ENCODE results near the gene MRPL36.

Gene MRPL36

GRCh38 chr5:1771149-1772065 lies 28.2 kb downstream of the MRPL36 start:
- no peak for DNase-seq
- Histone ChIP-seq H3K4me2 (ENCODE audit: low read length, poor library complexity, severe bottlenecking) (no peak overlapping the region), H2BK5ac (ENCODE audit: low read depth, low read length, poor library complexity, severe bottlenecking) (no peak overlapping the region), H3K79me1 (replicated peaks; ENCODE audit: low read length, poor library complexity, severe bottlenecking) (no peaks in the 10 kb centered on the region), H4K91ac (ENCODE audit: low read length) (no peak overlapping the region), H3K9ac (ENCODE audit: low read length) (no peak overlapping the region), H3K27me3 (ENCODE audit: control insufficient read depth in 1 of 2, insufficient read depth in 1 of 2, low read length in 2 of 2) (peaks cover 31 to 36% of the 10 kb centered on the region in 2 experiments), H3K27ac (ENCODE audit: low read length, poor library complexity, severe bottlenecking) (no peak overlapping the region), H3K18ac (ENCODE audit: low read depth in 1 of 2, low read length in 2 of 2) (no peak overlapping the region), H2BK12ac (ENCODE audit: low read length in 2 of 2) (no peak overlapping the region), H4K8ac (ENCODE audit: low read length) (no peak overlapping the region), H2AFZ (ENCODE audit: low read depth, low read length) (no peak overlapping the region), H3K23ac (ENCODE audit: low read length in 2 of 2) (no peak overlapping the region), H3K4ac (ENCODE audit: low read depth in 1 of 2, low read length in 2 of 2) (no peak overlapping the region), H2BK15ac (ENCODE audit: low read depth, poor library complexity, severe bottlenecking) (no peak overlapping the region), H2AK5ac (ENCODE audit: low read length, severe bottlenecking) (no peak overlapping the region), H3K9me3 (ENCODE audit: control insufficient read depth, low read length) (no peaks in the 10 kb centered on the region), H2BK120ac (ENCODE audit: low read depth, low read length) (no peak overlapping the region), H3K14ac (ENCODE audit: low read length in 2 of 2) (no peak overlapping the region), H3K4me3 (ENCODE audit: insufficient read depth in 1 of 2, low read depth in 1 of 2, low read length in 2 of 2) (no peak overlapping the region), H3K36me3 (ENCODE audit: control insufficient read depth in 1 of 2, insufficient read depth in 2 of 2, low read depth in 1 of 2, low read length in 2 of 2) (no peaks in the 10 kb centered on the region), H3K4me1 (ENCODE audit: control insufficient read depth, insufficient read depth, low read depth, low read length) (peaks cover 1% of the 10 kb centered on the region)
- WGBS: 84% methylated on average over 20 of the region's 20 CpGs

- H3K9me3 ChIP-seq (ENCODE audit: control insufficient read depth, low read length): no peaks in the 10 kb centered on the region
- H3K27ac ChIP-seq (ENCODE audit: low read length, poor library complexity, severe bottlenecking): no peak overlapping the region
- H4K8ac ChIP-seq (ENCODE audit: low read length): no peak overlapping the region
- no peak overlapping the region for H4K91ac ChIP-seq (ENCODE audit: low read length)
- no peak overlapping the region for H2AK5ac ChIP-seq (ENCODE audit: low read length, severe bottlenecking)
- no peak overlapping the region for H2BK5ac ChIP-seq (ENCODE audit: low read depth, low read length, poor library complexity, severe bottlenecking)
- no peaks in the 10 kb centered on the region for H3K79me1 ChIP-seq (replicated peaks; ENCODE audit: low read length, poor library complexity, severe bottlenecking)
- no peak overlapping the region for H3K18ac ChIP-seq (ENCODE audit: low read depth in 1 of 2, low read length in 2 of 2)
- H3K23ac ChIP-seq (ENCODE audit: low read length in 2 of 2): no peak overlapping the region
- no peak for DNase-seq
- H2BK12ac ChIP-seq (ENCODE audit: low read length in 2 of 2): no peak overlapping the region
- H2BK120ac ChIP-seq (ENCODE audit: low read depth, low read length): no peak overlapping the region
- peaks cover 1% of the 10 kb centered on the region for H3K4me1 ChIP-seq (ENCODE audit: control insufficient read depth, insufficient read depth, low read depth, low read length)
- H3K14ac ChIP-seq (ENCODE audit: low read length in 2 of 2): no peak overlapping the region
- 80% methylated on average over 6 of the region's 6 CpGs for WGBS
- no peaks in the 10 kb centered on the region for H3K36me3 ChIP-seq (ENCODE audit: control insufficient read depth in 1 of 2, insufficient read depth in 2 of 2, low read depth in 1 of 2, low read length in 2 of 2)
- H2AFZ ChIP-seq (ENCODE audit: low read depth, low read length): no peak overlapping the region
- peaks cover 33 to 43% of the 10 kb centered on the region in 2 experiments for H3K27me3 ChIP-seq (ENCODE audit: control insufficient read depth in 1 of 2, insufficient read depth in 1 of 2, low read length in 2 of 2)
- H3K9ac ChIP-seq (ENCODE audit: low read length): no peak overlapping the region
- no peak overlapping the region for H2BK15ac ChIP-seq (ENCODE audit: low read depth, poor library complexity, severe bottlenecking)
- no peak overlapping the region for H3K4ac ChIP-seq (ENCODE audit: low read depth in 1 of 2, low read length in 2 of 2)
- H3K4me3 ChIP-seq (ENCODE audit: insufficient read depth in 1 of 2, low read depth in 1 of 2, low read length in 2 of 2): no peak overlapping the region
- H3K4me2 ChIP-seq (ENCODE audit: low read length, poor library complexity, severe bottlenecking): no peak overlapping the region
These were observed 29.2 kb downstream of the MRPL36 start for GRCh38 chr5:1770443-1770802.

- Histone ChIP-seq H4K91ac (ENCODE audit: low read length) (no peak overlapping the region), H3K27ac (ENCODE audit: low read length, poor library complexity, severe bottlenecking) (no peak overlapping the region)
These were observed 29.7 kb downstream of the MRPL36 start for GRCh38 chr5:1769752-1770442.

GRCh38 chr5:1769017-1769640 lies 30.5 kb downstream of the MRPL36 start:
- H2AFZ ChIP-seq (ENCODE audit: low read depth, low read length): no peak overlapping the region
- 90% methylated on average over 49 of the region's 54 CpGs for WGBS
- no peaks in the 10 kb centered on the region for H3K9me3 ChIP-seq (ENCODE audit: control insufficient read depth, low read length)

More at GRCh38 chr5:1769752-1770442, 29.7 kb downstream of the MRPL36 start:
- no peaks in the 10 kb centered on the region for H3K9me3 ChIP-seq (ENCODE audit: control insufficient read depth, low read length)
- no peak overlapping the region for H2AK5ac ChIP-seq (ENCODE audit: low read length, severe bottlenecking)
- H3K14ac ChIP-seq (ENCODE audit: low read length in 2 of 2): peak overlapping the region in 1 of 2 experiments; percentile 29
- H3K18ac ChIP-seq (ENCODE audit: low read depth in 1 of 2, low read length in 2 of 2): no peak overlapping the region
- H3K4me2 ChIP-seq (ENCODE audit: low read length, poor library complexity, severe bottlenecking): no peak overlapping the region
- DNase-seq: no peak
- 90% methylated on average over 30 of the region's 30 CpGs for WGBS
- H2BK12ac ChIP-seq (ENCODE audit: low read length in 2 of 2): no peak overlapping the region
- no peaks in the 10 kb centered on the region for H3K79me1 ChIP-seq (replicated peaks; ENCODE audit: low read length, poor library complexity, severe bottlenecking)
- H2BK5ac ChIP-seq (ENCODE audit: low read depth, low read length, poor library complexity, severe bottlenecking): no peak overlapping the region
- H2BK15ac ChIP-seq (ENCODE audit: low read depth, poor library complexity, severe bottlenecking): no peak overlapping the region
- no peak overlapping the region for H4K8ac ChIP-seq (ENCODE audit: low read length)
- H3K9ac ChIP-seq (ENCODE audit: low read length): no peak overlapping the region
- no peak overlapping the region for H3K4me3 ChIP-seq (ENCODE audit: insufficient read depth in 1 of 2, low read depth in 1 of 2, low read length in 2 of 2)
- H3K27me3 ChIP-seq (ENCODE audit: control insufficient read depth in 1 of 2, insufficient read depth in 1 of 2, low read length in 2 of 2): peaks cover 35 to 48% of the 10 kb centered on the region in 2 experiments
- H3K36me3 ChIP-seq (ENCODE audit: control insufficient read depth in 1 of 2, insufficient read depth in 2 of 2, low read depth in 1 of 2, low read length in 2 of 2): no peaks in the 10 kb centered on the region
- no peak overlapping the region for H3K4ac ChIP-seq (ENCODE audit: low read depth in 1 of 2, low read length in 2 of 2)
- H3K4me1 ChIP-seq (ENCODE audit: control insufficient read depth, insufficient read depth, low read depth, low read length): peaks cover 1% of the 10 kb centered on the region
- no peak overlapping the region for H2BK120ac ChIP-seq (ENCODE audit: low read depth, low read length)
- H3K23ac ChIP-seq (ENCODE audit: low read length in 2 of 2): no peak overlapping the region
- H2AFZ ChIP-seq (ENCODE audit: low read depth, low read length): no peak overlapping the region

More at GRCh38 chr5:1769017-1769640, 30.5 kb downstream of the MRPL36 start:
- Histone ChIP-seq H2BK15ac (ENCODE audit: low read depth, poor library complexity, severe bottlenecking) (no peak overlapping the region), H3K18ac (ENCODE audit: low read depth in 1 of 2, low read length in 2 of 2) (peak overlapping the region in 1 of 2 experiments; percentile 57), H3K4me1 (ENCODE audit: control insufficient read depth, insufficient read depth, low read depth, low read length) (peaks cover 1% of the 10 kb centered on the region), H3K4me2 (ENCODE audit: low read length, poor library complexity, severe bottlenecking) (no peak overlapping the region), H2AK5ac (ENCODE audit: low read length, severe bottlenecking) (no peak overlapping the region), H3K27ac (ENCODE audit: low read length, poor library complexity, severe bottlenecking) (no peak overlapping the region), H3K9ac (ENCODE audit: low read length) (no peak overlapping the region), H3K27me3 (ENCODE audit: control insufficient read depth in 1 of 2, insufficient read depth in 1 of 2, low read length in 2 of 2) (peaks cover 42 to 51% of the 10 kb centered on the region in 2 experiments), H3K4ac (ENCODE audit: low read depth in 1 of 2, low read length in 2 of 2) (no peak overlapping the region), H2BK12ac (ENCODE audit: low read length in 2 of 2) (no peak overlapping the region), H3K36me3 (ENCODE audit: control insufficient read depth in 1 of 2, insufficient read depth in 2 of 2, low read depth in 1 of 2, low read length in 2 of 2) (no peaks in the 10 kb centered on the region), H2BK5ac (ENCODE audit: low read depth, low read length, poor library complexity, severe bottlenecking) (no peak overlapping the region), H3K14ac (ENCODE audit: low read length in 2 of 2) (no peak overlapping the region), H3K79me1 (replicated peaks; ENCODE audit: low read length, poor library complexity, severe bottlenecking) (no peaks in the 10 kb centered on the region), H3K4me3 (ENCODE audit: insufficient read depth in 1 of 2, low read depth in 1 of 2, low read length in 2 of 2) (no peak overlapping the region), H4K91ac (ENCODE audit: low read length) (no peak overlapping the region), H2BK120ac (ENCODE audit: low read depth, low read length) (no peak overlapping the region), H3K23ac (ENCODE audit: low read length in 2 of 2) (no peak overlapping the region), H4K8ac (ENCODE audit: low read length) (no peak overlapping the region)
- DNase-seq: no peak

All from mesenchymal stem cell (in vitro differentiated cells and primary cell).